A673 (cell line): ENCODE data around the gene SLCO2A1. TPM values are rescaled to one million over a fixed set of nuclear protein-coding genes. Genes with fewer than 3 reads are reported as not detected.

Experiments used
- BruUV-seq: library from RNA; stranded (reverse); fragments of 400-500 nt; replicated peaks from 2 replicates; lab custom pipeline; 2021; lab: Mats Ljungman, UMichigan
- CTCF ChIA-PET: fragments of 300-600 bp; sonication (Branson Sonifier 250); formaldehyde crosslinking; loops from one replicate; lab custom pipeline; 2022; ENCODE audit warnings: antibody characterized with exemption; lab: Charles Lee
- POLR2A ChIA-PET: fragments of 300-600 bp; sonication (Branson Sonifier 250); formaldehyde crosslinking; loops from one replicate; lab custom pipeline; 2022; ENCODE audit warnings: antibody characterized with exemption; ENCODE audit not compliant: low non-redundant PET; lab: Charles Lee
- DNase-seq: peaks from one replicate; pipeline ENCODE4 v3.0.0-alpha.2; 2015; ENCODE audit warnings: low spot score
- H3K27ac ChIP-seq: fragments of 200-600 bp; sonication (generic); 2 replicates; pipeline ENCODE4 v1.5.1; 2016; ENCODE audit warnings: mixed run types, low read depth, mild to moderate bottlenecking, mixed read lengths, antibody characterized with exemption, low read length; ENCODE audit not compliant: poor library complexity, severe bottlenecking
- H3K27me3 ChIP-seq: fragments of 200-600 bp; sonication (generic); replicated peaks from 2 replicates; pipeline ENCODE4 v1.6.1; 2017; ENCODE audit warnings: mixed run types, low read depth, mild to moderate bottlenecking, mixed read lengths, antibody characterized with exemption, low read length; ENCODE audit not compliant: insufficient read depth, poor library complexity
- H3K36me3 ChIP-seq: fragments of 200-600 bp; sonication (generic); 2 replicates; pipeline ENCODE4 v1.6.1; 2016; ENCODE audit warnings: mixed run types, mild to moderate bottlenecking, mixed read lengths, antibody characterized with exemption, low read length; ENCODE audit not compliant: insufficient read depth, poor library complexity, severe bottlenecking
- H3K4me1 ChIP-seq: fragments of 200-600 bp; sonication (generic); 2 replicates; pipeline ENCODE4 v1.6.1; 2017; ENCODE audit warnings: mixed run types, mild to moderate bottlenecking, mixed read lengths, antibody characterized with exemption, low read length; ENCODE audit not compliant: insufficient read depth, poor library complexity, severe bottlenecking
- H3K4me3 ChIP-seq: fragments of 200-600 bp; sonication (generic); 2 replicates; pipeline ENCODE4 v1.5.1; 2016; ENCODE audit warnings: low read depth, mixed run types, mild to moderate bottlenecking, mixed read lengths, low read length; ENCODE audit not compliant: poor library complexity, severe bottlenecking
- H3K9me3 ChIP-seq: fragments of 200-600 bp; sonication (generic); 2 replicates; pipeline ENCODE4 v1.6.1; 2016; ENCODE audit warnings: mixed run types, low read depth, mild to moderate bottlenecking, mixed read lengths, antibody characterized with exemption, low read length; ENCODE audit not compliant: poor library complexity, severe bottlenecking
- EZH2 ChIP-seq: fragments of 200-600 bp; sonication (generic); IDR thresholded peaks from 2 replicates; pipeline ENCODE4 v1.6.1; 2017; ENCODE audit warnings: borderline replicate concordance, low read depth, mild to moderate bottlenecking, mixed read lengths, antibody characterized with exemption, low read length; ENCODE audit not compliant: poor library complexity, severe bottlenecking
- intact Hi-C: fragments of 100-400 bp; cut with micrococcal nuclease; formaldehyde crosslinking; loops from one replicate; pipeline ENCODE4 v1.10.0; 2022; ENCODE audit not compliant: unreplicated experiment
- total RNA-seq: library from RNA; stranded (reverse); gene quantifications from 2 replicates; pipeline ENCODE4 v1.2.3, GENCODE V29; 2021
- TF ChIP-seq, protein P1 (sequence below): fragments of 300-800, 200-600 bp; sonication (generic); conservative IDR thresholded peaks from 2 replicates; pipeline ENCODE4 v1.5.1; 2017; ENCODE audit warnings: low read depth, mild to moderate bottlenecking, antibody characterized with exemption, low read length, moderate library complexity, mixed read lengths

Gene SLCO2A1
- total RNA-seq, 1 experiment from 2014 or later = not detected

DNA sequence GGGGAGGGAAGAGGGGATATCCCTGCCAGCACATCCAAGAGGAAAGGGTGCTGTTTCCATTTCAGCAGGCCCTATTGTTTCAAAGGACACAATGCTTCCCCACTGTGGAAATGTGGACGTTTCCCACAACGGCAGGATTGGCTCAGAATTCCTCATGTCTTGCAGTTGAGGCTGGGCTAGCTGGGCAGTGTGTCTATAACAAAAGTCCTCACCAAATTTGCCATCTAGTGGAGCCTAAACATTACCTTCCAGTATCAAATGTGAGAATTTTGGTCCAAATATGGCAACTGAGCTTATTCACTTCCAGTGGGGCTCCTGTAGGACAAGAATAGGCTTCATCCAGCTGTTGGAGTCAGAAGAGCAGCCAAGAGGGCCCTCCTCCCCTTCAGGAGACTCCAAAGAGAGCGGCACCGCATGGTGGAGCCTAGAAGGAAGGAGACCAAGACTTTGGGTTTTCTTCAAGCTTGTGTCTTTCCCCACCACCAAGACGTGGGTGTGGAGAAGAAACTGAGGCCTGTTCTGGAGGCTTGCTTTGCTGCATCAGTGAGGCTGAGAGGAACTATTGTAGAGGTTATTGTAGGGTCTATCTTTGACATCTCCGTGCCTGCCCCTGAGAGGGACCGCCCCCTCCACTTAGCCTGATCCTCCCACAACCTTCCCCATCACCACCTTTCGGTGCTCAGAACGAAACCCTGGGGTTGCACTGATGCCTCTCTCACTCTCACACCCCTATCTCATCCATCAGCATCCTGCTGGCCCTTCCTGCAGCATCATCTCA is 45.3 kb upstream of the SLCO2A1 start:
- H3K27me3 ChIP-seq = no peaks in the 10 kb centered on the region
- intact Hi-C loops = no loop called here
- DNase-seq = no peak
- peaks cover 1% of the 10 kb centered on the region for H3K9me3 ChIP-seq
- no peak overlapping the region for H3K4me3 ChIP-seq
- no peaks in the 10 kb centered on the region for H3K36me3 ChIP-seq
- CTCF ChIA-PET = no interaction called here
- no peak overlapping the region for H3K27ac ChIP-seq
- no peaks in the 10 kb centered on the region for H3K4me1 ChIP-seq
- no TSS peak for BruUV-seq
- TF ChIP-seq EZH2 = no peak
- TF ChIP-seq, protein P1, sequence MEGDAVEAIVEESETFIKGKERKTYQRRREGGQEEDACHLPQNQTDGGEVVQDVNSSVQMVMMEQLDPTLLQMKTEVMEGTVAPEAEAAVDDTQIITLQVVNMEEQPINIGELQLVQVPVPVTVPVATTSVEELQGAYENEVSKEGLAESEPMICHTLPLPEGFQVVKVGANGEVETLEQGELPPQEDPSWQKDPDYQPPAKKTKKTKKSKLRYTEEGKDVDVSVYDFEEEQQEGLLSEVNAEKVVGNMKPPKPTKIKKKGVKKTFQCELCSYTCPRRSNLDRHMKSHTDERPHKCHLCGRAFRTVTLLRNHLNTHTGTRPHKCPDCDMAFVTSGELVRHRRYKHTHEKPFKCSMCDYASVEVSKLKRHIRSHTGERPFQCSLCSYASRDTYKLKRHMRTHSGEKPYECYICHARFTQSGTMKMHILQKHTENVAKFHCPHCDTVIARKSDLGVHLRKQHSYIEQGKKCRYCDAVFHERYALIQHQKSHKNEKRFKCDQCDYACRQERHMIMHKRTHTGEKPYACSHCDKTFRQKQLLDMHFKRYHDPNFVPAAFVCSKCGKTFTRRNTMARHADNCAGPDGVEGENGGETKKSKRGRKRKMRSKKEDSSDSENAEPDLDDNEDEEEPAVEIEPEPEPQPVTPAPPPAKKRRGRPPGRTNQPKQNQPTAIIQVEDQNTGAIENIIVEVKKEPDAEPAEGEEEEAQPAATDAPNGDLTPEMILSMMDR = no peak
- POLR2A ChIA-PET = no interaction called here

DNA sequence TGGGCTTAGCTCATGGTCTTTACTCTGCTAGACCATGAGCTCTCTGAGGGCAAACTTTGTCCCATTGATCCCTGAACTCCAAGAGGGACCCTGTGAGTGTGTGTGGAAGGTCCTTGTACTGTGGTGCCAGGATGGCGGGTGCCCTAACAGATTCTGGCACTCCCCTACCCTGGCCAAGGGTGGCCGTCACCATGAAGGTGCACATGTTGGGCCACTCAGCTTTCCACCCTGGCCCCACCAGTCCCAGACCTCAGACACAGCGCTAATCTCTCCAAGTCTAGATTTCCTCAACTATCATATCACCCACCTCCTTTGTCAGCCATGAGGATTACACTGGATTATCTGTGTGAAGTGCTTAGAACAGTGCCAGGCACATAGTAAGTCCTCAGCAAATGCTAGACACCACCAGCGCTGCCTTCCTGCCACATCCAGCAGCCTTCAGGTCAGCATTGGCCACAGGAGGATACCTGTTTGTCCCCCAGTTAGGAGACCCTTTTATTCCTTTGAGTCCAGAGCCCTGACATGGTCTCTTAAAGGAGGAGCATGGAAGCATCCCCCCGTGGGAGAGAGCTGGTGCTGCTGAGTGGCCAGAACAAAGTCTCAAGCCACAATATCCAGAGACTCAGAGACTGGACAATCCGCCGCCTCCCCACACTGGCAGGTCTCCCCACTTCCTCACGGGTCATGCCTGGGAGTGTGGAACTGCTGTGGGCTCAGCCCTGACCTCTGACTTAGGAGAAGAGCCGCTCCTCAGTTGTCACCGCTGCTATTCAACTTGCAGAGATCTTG is 44.5 kb upstream of the SLCO2A1 start:
- no peaks in the 10 kb centered on the region for H3K4me1 ChIP-seq
- no peak overlapping the region for H3K27ac ChIP-seq
- no peak for TF ChIP-seq EZH2
- TF ChIP-seq, protein P1 = no peak
- no peaks in the 10 kb centered on the region for H3K36me3 ChIP-seq
- ChIA-PET POLR2A (no interaction called here), CTCF (no interaction called here)
- BruUV-seq = no TSS peak
- intact Hi-C loops = no loop called here
- H3K27me3 ChIP-seq = no peaks in the 10 kb centered on the region
- no peak for DNase-seq
- H3K9me3 ChIP-seq = no peaks in the 10 kb centered on the region
- no peak overlapping the region for H3K4me3 ChIP-seq

DNA sequence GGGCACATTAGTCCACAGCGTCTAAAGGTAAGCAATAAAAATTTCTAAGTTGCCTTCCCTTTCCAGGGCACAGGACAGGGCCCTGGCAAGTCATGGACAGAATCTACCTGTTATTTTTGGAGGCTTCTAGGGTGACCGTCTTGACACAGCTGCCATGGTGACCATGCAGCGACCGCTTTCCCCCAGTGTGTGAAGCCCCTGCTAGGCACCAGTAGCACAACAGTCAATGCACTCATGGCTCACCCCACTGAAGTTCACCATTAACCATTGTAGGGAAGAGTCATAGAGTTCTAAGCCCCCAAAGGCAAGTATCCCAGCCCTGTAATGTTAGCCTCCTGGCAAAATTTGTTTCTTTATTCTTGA is 43.8 kb upstream of the SLCO2A1 start:
- no peak for DNase-seq
- POLR2A ChIA-PET = no interaction called here
- no TSS peak for BruUV-seq

More for the DNA sequence above, 43.8 kb upstream of the SLCO2A1 start:
- Histone ChIP-seq H3K9me3 (no peaks in the 10 kb centered on the region), H3K27ac (no peak overlapping the region), H3K4me1 (no peaks in the 10 kb centered on the region), H3K27me3 (no peaks in the 10 kb centered on the region), H3K36me3 (no peaks in the 10 kb centered on the region), H3K4me3 (no peak overlapping the region)
- TF ChIP-seq, protein P1 = no peak
- no peak for TF ChIP-seq EZH2
- intact Hi-C loops = no loop called here
- CTCF ChIA-PET = no interaction called here
